Airway epithelial cell (primary cell): ENCODE measurements around the gene SP3. TPM values are rescaled to one million over a fixed set of nuclear protein-coding genes. Genes with fewer than 3 reads are reported as not detected.

Experiments
- total RNA-seq: library from RNA; depleted of rRNA; stranded (reverse); fragments of >200 nt; gene quantifications from 2 replicates; pipeline ENCODE4 v1.2.3, GENCODE V29; 2015

SP3 gene
- total RNA-seq, result 38.6 and 52.8 TPM in 2 replicates

DNA sequence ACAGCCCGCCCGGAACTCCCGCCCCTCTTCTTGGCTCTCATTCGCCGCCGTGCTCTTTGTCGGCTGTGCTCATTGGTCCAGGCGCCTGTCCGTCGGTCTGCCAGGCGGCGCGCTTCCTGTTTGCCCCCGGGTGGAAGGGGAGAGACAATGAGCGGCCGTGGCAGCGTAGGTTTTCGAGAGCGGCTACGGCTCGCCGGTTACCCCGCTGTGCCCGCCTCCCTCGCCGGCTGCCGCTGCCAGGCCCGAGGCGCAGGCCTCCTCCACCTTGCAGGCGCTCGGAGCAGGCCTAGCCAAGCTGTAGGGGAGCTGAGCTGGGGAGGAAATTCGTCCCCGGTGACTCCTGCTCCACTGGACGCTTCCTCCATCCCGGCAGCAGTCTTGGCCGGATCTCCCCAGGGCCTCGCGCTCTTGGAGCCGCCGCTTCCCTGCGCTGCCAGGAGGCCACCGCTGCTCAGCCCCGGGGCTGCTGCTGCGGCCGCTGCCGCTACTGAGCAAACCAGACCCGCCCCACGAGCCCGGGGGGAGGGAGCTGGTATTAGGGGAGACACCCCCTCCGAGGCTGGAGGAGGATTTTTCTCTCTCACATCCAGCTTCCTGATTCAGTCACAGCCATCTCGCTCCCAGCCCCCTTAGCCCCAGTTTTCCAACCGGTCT lies at the start of gene SP3:
SP3 (minus strand) TSS at position 2 of the 654 bp plus-strand sequence. CDS start 202 bp downstream, outside the sequence.

